GM12892 (cell line): ENCODE measurements around the gene CCNG1.

ENCODE experiments used
- POLR2A ChIP-seq: IDR thresholded peaks from 2 replicates; pipeline ENCODE4 v1.6.1; 2011; ENCODE audit warnings: low read depth, low read length, control low read depth
- POLR2AphosphoS5 ChIP-seq: IDR thresholded peaks from 2 replicates; pipeline ENCODE4 v1.6.1; 2011; ENCODE audit warnings: low read depth, low read length, control low read depth

- TF ChIP-seq POLR2A, result no peak
- TF ChIP-seq POLR2AphosphoS5, result no peak
These were observed 3.6 kb downstream of the CCNG1 start for GRCh38 chr5:163440954-163441353.
